ENCODE data around the gene PTPRZ1.

PTPRZ1 gene

DNA sequence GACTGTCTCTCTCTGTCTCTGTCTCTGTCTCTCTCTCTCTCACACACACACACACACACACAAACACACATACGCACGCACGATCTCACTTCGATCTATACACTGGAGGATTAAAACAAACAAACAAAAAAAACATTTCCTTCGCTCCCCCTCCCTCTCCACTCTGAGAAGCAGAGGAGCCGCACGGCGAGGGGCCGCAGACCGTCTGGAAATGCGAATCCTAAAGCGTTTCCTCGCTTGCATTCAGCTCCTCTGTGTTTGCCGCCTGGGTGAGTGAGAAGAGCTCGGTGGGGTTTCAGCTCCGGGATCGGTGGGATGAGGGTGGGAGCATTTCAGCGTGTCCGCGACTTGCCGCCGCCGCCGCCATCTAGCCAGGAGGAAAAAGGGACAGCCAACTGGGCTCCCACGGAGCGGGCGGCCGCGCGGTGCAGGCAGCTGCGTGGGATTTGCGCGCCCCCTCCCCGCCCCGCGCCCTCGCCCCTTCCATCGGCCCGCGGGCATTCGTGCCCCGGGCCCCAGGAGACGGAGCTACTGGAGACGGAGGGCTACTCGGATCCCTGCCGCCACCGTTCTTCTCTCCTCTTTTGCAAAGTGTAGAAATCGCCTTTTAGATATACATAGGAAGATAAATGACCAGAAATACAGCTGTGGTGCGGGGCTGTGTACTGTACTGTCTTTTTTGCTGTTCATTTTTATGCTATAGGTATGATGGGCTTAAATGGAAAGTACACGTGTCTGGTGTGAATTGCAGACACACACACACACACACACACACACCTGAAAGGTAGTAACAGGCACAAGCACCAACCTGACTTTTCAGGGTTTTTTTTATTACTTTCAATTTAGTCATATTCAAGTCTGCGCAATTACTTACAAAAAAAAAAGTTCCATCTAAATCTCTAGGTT is 581 bp downstream of the PTPRZ1 start (continued):
- TF ChIP-seq, protein P1, sequence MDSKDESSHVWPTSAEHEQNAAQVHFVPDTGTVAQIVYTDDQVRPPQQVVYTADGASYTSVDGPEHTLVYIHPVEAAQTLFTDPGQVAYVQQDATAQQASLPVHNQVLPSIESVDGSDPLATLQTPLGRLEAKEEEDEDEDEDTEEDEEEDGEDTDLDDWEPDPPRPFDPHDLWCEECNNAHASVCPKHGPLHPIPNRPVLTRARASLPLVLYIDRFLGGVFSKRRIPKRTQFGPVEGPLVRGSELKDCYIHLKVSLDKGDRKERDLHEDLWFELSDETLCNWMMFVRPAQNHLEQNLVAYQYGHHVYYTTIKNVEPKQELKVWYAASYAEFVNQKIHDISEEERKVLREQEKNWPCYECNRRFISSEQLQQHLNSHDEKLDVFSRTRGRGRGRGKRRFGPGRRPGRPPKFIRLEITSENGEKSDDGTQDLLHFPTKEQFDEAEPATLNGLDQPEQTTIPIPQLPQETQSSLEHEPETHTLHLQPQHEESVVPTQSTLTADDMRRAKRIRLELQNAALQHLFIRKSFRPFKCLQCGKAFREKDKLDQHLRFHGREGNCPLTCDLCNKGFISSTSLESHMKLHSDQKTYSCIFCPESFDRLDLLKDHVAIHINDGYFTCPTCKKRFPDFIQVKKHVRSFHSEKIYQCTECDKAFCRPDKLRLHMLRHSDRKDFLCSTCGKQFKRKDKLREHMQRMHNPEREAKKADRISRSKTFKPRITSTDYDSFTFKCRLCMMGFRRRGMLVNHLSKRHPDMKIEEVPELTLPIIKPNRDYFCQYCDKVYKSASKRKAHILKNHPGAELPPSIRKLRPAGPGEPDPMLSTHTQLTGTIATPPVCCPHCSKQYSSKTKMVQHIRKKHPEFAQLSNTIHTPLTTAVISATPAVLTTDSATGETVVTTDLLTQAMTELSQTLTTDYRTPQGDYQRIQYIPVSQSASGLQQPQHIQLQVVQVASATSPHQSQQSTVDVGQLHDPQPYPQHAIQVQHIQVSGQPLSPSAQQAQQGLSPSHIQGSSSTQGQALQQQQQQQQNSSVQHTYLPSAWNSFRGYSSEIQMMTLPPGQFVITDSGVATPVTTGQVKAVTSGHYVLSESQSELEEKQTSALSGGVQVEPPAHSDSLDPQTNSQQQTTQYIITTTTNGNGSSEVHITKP (tag by site-specific recombination; IDR thresholded peaks at IDR 0.05), result peak; percentile 53
- TF ChIP-seq ZNF514 (tag by site-specific recombination; IDR thresholded peaks at IDR 0.05) (no peak), ZNF239 (tag by site-specific recombination; IDR thresholded peaks at IDR 0.05) (no peak), ZNF585B (tag by site-specific recombination; IDR thresholded peaks at IDR 0.05) (no peak), ZBTB8A (tag by site-specific recombination; IDR thresholded peaks at IDR 0.05) (no peak), ZNF561 (tag by site-specific recombination; IDR thresholded peaks at IDR 0.05; ENCODE audit: borderline replicate concordance) (peak; percentile 42; the same call in 1 of the 2 replicates), ZNF404 (tag by site-specific recombination; IDR thresholded peaks at IDR 0.05) (no peak), ZSCAN23 (tag by site-specific recombination; IDR thresholded peaks at IDR 0.05) (no peak), ZNF274 (IDR thresholded peaks at IDR 0.05; ENCODE audit: low read length) (no peak), ZNF274 (tag by site-specific recombination; IDR thresholded peaks at IDR 0.05; ENCODE audit: borderline replicate concordance) (no peak), ZNF791 (tag by site-specific recombination; IDR thresholded peaks at IDR 0.05) (peak; percentile 59; the same call in 1 of the 2 replicates), ZEB2 (tag by site-specific recombination; IDR thresholded peaks at IDR 0.05) (peak; percentile 45; the same call in 1 of the 2 replicates), ZNF221 (tag by site-specific recombination; IDR thresholded peaks at IDR 0.05; ENCODE audit: borderline replicate concordance) (no peak), ZNF335 (tag by site-specific recombination; conservative IDR thresholded peaks at IDR 0.05) (peak; percentile 91), ZNF600 (tag by site-specific recombination; IDR thresholded peaks at IDR 0.05) (0 out of 2 replicates have a peak, but pooled peaks have one; percentile 34), YY2 (tag by site-specific recombination; IDR thresholded peaks at IDR 0.05) (peak; percentile 60; the same call in 1 of the 2 replicates), ZNF830 (tag by site-specific recombination; IDR thresholded peaks at IDR 0.05; ENCODE audit: low read depth) (no peak), SP3 (tag by site-specific recombination; IDR thresholded peaks at IDR 0.05) (no peak), WT1 (tag by site-specific recombination; IDR thresholded peaks at IDR 0.05) (0 out of 2 replicates have a peak, but pooled peaks have one; percentile 14)
- TF ChIP-seq, protein P2, sequence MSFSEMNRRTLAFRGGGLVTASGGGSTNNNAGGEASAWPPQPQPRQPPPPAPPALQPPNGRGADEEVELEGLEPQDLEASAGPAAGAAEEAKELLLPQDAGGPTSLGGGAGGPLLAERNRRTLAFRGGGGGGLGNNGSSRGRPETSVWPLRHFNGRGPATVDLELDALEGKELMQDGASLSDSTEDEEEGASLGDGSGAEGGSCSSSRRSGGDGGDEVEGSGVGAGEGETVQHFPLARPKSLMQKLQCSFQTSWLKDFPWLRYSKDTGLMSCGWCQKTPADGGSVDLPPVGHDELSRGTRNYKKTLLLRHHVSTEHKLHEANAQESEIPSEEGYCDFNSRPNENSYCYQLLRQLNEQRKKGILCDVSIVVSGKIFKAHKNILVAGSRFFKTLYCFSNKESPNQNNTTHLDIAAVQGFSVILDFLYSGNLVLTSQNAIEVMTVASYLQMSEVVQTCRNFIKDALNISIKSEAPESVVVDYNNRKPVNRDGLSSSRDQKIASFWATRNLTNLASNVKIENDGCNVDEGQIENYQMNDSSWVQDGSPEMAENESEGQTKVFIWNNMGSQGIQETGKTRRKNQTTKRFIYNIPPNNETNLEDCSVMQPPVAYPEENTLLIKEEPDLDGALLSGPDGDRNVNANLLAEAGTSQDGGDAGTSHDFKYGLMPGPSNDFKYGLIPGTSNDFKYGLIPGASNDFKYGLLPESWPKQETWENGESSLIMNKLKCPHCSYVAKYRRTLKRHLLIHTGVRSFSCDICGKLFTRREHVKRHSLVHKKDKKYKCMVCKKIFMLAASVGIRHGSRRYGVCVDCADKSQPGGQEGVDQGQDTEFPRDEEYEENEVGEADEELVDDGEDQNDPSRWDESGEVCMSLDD (tag by site-specific recombination; IDR thresholded peaks at IDR 0.05), result no peak
- TF ChIP-seq, protein P3, sequence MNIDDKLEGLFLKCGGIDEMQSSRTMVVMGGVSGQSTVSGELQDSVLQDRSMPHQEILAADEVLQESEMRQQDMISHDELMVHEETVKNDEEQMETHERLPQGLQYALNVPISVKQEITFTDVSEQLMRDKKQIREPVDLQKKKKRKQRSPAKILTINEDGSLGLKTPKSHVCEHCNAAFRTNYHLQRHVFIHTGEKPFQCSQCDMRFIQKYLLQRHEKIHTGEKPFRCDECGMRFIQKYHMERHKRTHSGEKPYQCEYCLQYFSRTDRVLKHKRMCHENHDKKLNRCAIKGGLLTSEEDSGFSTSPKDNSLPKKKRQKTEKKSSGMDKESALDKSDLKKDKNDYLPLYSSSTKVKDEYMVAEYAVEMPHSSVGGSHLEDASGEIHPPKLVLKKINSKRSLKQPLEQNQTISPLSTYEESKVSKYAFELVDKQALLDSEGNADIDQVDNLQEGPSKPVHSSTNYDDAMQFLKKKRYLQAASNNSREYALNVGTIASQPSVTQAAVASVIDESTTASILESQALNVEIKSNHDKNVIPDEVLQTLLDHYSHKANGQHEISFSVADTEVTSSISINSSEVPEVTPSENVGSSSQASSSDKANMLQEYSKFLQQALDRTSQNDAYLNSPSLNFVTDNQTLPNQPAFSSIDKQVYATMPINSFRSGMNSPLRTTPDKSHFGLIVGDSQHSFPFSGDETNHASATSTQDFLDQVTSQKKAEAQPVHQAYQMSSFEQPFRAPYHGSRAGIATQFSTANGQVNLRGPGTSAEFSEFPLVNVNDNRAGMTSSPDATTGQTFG (tag by site-specific recombination; IDR thresholded peaks at IDR 0.05; ENCODE audit: borderline replicate concordance), result no peak
- TF ChIP-seq, protein P4, sequence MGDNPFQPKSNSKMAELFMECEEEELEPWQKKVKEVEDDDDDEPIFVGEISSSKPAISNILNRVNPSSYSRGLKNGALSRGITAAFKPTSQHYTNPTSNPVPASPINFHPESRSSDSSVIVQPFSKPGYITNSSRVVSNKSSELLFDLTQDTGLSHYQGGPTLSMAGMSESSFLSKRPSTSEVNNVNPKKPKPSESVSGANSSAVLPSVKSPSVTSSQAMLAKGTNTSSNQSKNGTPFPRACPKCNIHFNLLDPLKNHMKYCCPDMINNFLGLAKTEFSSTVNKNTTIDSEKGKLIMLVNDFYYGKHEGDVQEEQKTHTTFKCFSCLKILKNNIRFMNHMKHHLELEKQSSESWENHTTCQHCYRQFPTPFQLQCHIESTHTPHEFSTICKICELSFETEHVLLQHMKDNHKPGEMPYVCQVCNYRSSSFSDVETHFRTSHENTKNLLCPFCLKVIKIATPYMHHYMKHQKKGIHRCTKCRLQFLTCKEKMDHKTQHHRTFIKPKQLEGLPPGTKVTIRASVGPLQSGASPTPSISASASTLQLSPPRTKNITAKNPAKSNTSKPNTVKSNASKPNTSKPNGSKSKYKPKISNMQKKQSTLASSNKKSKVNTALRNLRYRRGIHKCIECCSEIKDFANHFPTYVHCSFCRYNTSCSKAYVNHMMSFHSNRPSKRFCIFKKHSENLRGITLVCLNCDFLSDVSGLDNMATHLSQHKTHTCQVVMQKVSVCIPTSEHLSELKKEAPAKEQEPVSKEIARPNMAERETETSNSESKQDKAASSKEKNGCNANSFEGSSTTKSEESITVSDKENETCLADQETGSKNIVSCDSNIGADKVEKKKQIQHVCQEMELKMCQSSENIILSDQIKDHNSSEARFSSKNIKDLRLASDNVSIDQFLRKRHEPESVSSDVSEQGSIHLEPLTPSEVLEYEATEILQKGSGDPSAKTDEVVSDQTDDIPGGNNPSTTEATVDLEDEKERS (tag by site-specific recombination; IDR thresholded peaks at IDR 0.05), result no peak; the same call in 1 of the 2 replicates
- TF ChIP-seq, protein P5, sequence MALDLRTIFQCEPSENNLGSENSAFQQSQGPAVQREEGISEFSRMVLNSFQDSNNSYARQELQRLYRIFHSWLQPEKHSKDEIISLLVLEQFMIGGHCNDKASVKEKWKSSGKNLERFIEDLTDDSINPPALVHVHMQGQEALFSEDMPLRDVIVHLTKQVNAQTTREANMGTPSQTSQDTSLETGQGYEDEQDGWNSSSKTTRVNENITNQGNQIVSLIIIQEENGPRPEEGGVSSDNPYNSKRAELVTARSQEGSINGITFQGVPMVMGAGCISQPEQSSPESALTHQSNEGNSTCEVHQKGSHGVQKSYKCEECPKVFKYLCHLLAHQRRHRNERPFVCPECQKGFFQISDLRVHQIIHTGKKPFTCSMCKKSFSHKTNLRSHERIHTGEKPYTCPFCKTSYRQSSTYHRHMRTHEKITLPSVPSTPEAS (tag by site-specific recombination; IDR thresholded peaks at IDR 0.05), result peak; percentile 86
- TF ChIP-seq, protein P6, sequence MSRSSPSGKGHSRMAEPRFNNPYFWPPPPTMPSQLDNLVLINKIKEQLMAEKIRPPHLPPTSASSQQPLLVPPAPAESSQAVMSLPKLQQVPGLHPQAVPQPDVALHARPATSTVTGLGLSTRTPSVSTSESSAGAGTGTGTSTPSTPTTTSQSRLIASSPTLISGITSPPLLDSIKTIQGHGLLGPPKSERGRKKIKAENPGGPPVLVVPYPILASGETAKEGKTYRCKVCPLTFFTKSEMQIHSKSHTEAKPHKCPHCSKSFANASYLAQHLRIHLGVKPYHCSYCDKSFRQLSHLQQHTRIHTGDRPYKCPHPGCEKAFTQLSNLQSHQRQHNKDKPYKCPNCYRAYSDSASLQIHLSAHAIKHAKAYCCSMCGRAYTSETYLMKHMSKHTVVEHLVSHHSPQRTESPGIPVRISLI (tag by site-specific recombination; IDR thresholded peaks at IDR 0.05), result no peak
